Stimulated activated CD4-positive, alpha-beta T cell treated with anti-CD3 and anti-CD28 coated beads, Interleukin-4, amount 100 ng/mL, for 4 hours (primary cell): Measurements from ENCODE around the gene CRCP.

Experiments
- DNase-seq, 2 experiments: peaks; one replicate each; pipeline ENCODE4 v3.0.0-alpha.2; 2020

The CRCP gene

GRCh38 chr7:66198469-66198868 lies 83.8 kb downstream of the CRCP start:
- DNase-seq, result no peak

DNA sequence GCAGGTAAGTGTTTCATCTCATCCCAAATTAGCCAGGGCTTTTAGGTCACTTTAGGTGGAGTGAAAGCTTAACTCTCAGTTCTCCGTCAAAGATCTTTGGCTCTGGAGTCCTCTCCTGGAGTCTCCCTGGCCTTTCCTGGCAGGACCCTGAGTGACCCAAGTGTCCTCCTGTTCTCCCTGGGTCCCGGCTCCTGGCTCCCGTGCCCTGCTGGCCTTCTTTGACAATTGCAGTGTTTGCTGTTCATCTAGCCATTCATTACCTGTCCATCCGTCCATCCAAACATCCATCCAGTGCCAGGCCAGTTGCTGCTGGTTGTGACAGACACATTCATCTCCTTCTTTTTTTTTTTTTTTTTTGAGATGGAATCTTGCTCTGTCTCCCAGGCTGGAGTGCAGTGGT lies 84.3 kb downstream of the CRCP start:
- no peak for DNase-seq

DNA sequence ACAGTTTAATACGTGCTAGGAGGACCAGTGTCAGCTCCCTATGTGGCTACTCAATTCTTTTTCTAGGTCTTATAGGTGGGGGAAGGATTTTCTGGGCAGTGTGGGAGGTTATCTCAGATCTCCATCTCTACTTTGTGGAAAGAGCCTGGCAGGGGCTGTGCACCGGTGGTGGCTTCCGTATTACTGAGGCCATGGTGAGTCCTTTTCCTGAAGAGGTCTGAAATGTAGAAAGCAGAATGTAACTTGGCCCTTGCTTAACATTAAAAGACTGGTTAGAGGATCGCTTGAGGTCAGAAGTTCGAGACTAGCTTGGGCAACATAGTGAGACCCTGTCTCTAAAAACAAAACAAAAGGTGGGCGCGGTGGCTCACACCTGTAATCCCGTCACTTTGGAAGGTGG lies 87.8 kb downstream of the CRCP start:
- DNase-seq, result no peak
